Esophagus squamous epithelium (tissue), 4 donors: ENCODE data around the gene PRR19.

Source experiments
- CTCF ChIP-seq, 6 experiments: fragments of 450-650 bp in 4 of 6; fragments of 200-600 bp in 2 of 6; sonication (generic) in 2 of 6; IDR thresholded peaks; one replicate each; pipeline ENCODE4 v1.5.1; 2016 to 2019; ENCODE audit warnings: antibody characterized with exemption in 6 of 6, mild to moderate bottlenecking in 4 of 6, moderate library complexity in 4 of 6
- POLR2A ChIP-seq, 4 donors: fragments of 450-650 bp; IDR thresholded peaks; one replicate each; pipeline ENCODE4 v1.6.1; 2017; ENCODE audit warnings: antibody characterized with exemption in 4 of 4, mild to moderate bottlenecking in 4 of 4, moderate library complexity in 3 of 4

- no peak for TF ChIP-seq CTCF (IDR thresholded peaks at IDR 0.05)
- no peak for TF ChIP-seq POLR2A (IDR thresholded peaks at IDR 0.05)
Observed at GRCh38 chr19:42294471-42295137, 7.3 kb upstream of the PRR19 start.
